ENCODE data around the gene CREB3L2. TPM values are rescaled to one million over a fixed set of nuclear protein-coding genes. Genes with fewer than 3 reads are reported as not detected.

Gene CREB3L2
- total and polyA plus RNA-seq, 2 of the 13 experiments (the other 11 are each of a cell fraction or from before 2014, with no cell fraction given): 22.1 to 41.1 TPM

GRCh38 chr7:137925754-137926153 lies 76.1 kb downstream of the CREB3L2 start:
- no peak for DNase-seq (ENCODE audit: low spot score)
- Histone ChIP-seq H3K4me1 (ENCODE audit: insufficient read depth, low read length) (peaks cover 10% of the 10 kb centered on the region), H3K4me2 (ENCODE audit: low read depth, low read length) (no peak overlapping the region), H2AFZ (ENCODE audit: low read length) (no peak overlapping the region), H3K27me3 (ENCODE audit: control insufficient read depth in 1 of 2, insufficient read depth in 2 of 2, low read length in 2 of 2) (no peaks in the 10 kb centered on the region), H3K79me2 (ENCODE audit: insufficient read depth, low read length) (peaks cover 74% of the 10 kb centered on the region), H3K9ac (ENCODE audit: insufficient read depth, low read depth, low read length) (no peak overlapping the region), H3K9me3 (ENCODE audit: low read length) (no peaks in the 10 kb centered on the region), H3K27ac (ENCODE audit: extremely low read length, insufficient read depth, low read length) (no peak overlapping the region), H3K36me3 (replicated peaks in 1 of 2; ENCODE audit: control insufficient read depth in 1 of 2, insufficient read depth in 2 of 2, low read length in 2 of 2) (peaks cover 21 to 71% of the 10 kb centered on the region in 2 experiments), H4K20me1 (ENCODE audit: insufficient read depth, low read length) (peaks cover 3% of the 10 kb centered on the region; the same call in 1 of the 2 replicates), H3K4me3 (replicated peaks in 1 of 3; ENCODE audit: insufficient read depth in 1 of 3, low read depth in 2 of 3, low read length in 3 of 3) (no peak overlapping the region)
- in situ Hi-C loops (cut with HindIII; ENCODE audit: extremely low pct_ligation_motif_present, low pct_unique_long_range_greater_than_20kb) (no loop called here), intact Hi-C loops (cut with micrococcal nuclease; ENCODE audit: unreplicated experiment) (no loop called here)
- POLR2A ChIA-PET: no interaction called here
- TF ChIP-seq FOXA1 (IDR thresholded peaks at IDR 0.05) (no peak), FOXA1 (CRISPR knock-in tag; IDR thresholded peaks at IDR 0.05) (no peak), ZBTB3 (CRISPR knock-in tag; IDR thresholded peaks at IDR 0.05; ENCODE audit: borderline replicate concordance, low read depth) (no peak), NR2F1 (CRISPR knock-in tag; IDR thresholded peaks at IDR 0.05) (no peak), ARNTL (CRISPR knock-in tag; IDR thresholded peaks at IDR 0.05) (no peak), POLR2AphosphoS5 (IDR thresholded peaks at IDR 0.05; ENCODE audit: low read depth, low read length) (no peak), ZNF281 (CRISPR knock-in tag; IDR thresholded peaks at IDR 0.05; ENCODE audit: borderline replicate concordance) (no peak), TFDP2 (CRISPR knock-in tag; IDR thresholded peaks at IDR 0.05) (no peak), HNRNPLL (IDR thresholded peaks at IDR 0.05; ENCODE audit: low read depth, low read length, poor library complexity, severe bottlenecking) (no peak), TAF1 (CRISPR knock-in tag; IDR thresholded peaks at IDR 0.05) (no peak), PHF20 (CRISPR knock-in tag; IDR thresholded peaks at IDR 0.05) (no peak), ETV5 (CRISPR knock-in tag; IDR thresholded peaks at IDR 0.05; ENCODE audit: borderline replicate concordance) (no peak), HMGXB4 (CRISPR knock-in tag; IDR thresholded peaks at IDR 0.05; ENCODE audit: borderline replicate concordance in 1 of 2, low read depth in 1 of 2) (no peak)
- TF ChIP-seq, protein P1, sequence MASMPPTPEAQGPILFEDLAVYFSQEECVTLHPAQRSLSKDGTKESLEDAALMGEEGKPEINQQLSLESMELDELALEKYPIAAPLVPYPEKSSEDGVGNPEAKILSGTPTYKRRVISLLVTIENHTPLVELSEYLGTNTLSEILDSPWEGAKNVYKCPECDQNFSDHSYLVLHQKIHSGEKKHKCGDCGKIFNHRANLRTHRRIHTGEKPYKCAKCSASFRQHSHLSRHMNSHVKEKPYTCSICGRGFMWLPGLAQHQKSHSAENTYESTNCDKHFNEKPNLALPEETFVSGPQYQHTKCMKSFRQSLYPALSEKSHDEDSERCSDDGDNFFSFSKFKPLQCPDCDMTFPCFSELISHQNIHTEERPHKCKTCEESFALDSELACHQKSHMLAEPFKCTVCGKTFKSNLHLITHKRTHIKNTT (CRISPR knock-in tag; IDR thresholded peaks at IDR 0.05): no peak
- BruUV-seq (replicated peaks): TSS peak; percentile 5
- 70% methylated on average over 4 of the region's 4 CpGs for WGBS (ENCODE audit: low lambda C conversion rate)
- ATAC-seq: no peak
- no peak for FAIRE-seq
- CTCF ChIA-PET (ENCODE audit: low intra/inter-chr PET ratio, low total read pairs): no interaction called here
